Embryonic facial prominence (tissue), 1 donor: ENCODE measurements around the gene LRRC25.

Source experiments
- DNase-seq: peaks from one replicate; pipeline ENCODE4 v3.0.0-alpha.2; 2016; ENCODE audit errors: extremely low spot score

The LRRC25 gene

GRCh38 chr19:18397242-18398202 lies at the start of gene LRRC25:
LRRC25 (minus strand) TSS chr19:18397622; CDS start chr19:18396963, 659 bp downstream.
- no peak for DNase-seq

DNA sequence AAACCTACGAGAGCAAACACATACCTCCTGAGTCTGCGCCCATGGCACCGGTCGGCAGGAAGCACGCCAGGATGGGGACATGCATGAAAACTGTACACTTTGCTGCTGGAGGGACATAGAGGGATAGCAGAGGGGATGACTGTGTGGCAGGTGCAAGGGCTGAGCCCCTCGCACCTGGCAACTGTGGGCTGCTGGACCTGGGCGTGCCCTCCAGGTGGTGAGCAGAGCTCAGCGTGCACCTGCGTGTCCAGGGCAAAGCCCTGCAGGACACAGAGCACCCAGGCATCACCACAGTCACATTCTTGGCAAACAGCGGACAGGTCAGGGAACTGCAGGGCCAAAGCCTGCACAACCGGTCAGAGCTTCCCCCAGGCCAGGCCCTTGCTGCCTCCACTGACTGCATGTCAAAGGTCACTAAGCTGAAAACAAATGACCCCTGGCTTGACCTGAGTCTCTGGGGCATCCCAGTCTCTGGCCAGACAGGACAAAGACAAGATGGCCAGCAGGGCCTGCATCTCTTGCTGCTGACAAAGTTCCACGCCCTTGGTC lies 49.5 kb upstream of the LRRC25 start:
- no peak for DNase-seq

- DNase-seq = no peak
These were observed 48.9 kb upstream of the LRRC25 start for GRCh38 chr19:18446145-18446810.

GRCh38 chr19:18445262-18445948 lies 48.0 kb upstream of the LRRC25 start:
- no peak for DNase-seq

DNA sequence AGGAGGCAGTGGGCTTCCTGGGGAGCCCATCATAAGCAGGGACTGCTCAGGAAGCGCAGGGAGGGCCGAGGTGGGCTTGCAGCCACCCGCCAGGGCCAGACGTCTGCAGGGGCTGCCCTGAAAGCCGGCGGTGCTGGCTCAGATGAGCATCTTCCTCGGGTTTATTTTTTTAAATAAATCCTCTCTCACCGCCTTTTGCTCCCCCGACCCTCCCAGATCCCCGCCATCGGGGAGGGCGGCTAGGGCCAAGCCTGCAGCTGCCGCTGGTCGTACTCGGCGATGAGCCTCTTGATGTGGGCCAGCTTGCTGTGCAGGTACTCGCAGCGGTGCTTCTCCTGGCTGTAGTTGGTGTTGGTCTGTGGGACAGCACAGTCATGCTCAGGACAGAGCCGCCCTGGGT lies 47.1 kb upstream of the LRRC25 start:
- no peak for DNase-seq

DNA sequence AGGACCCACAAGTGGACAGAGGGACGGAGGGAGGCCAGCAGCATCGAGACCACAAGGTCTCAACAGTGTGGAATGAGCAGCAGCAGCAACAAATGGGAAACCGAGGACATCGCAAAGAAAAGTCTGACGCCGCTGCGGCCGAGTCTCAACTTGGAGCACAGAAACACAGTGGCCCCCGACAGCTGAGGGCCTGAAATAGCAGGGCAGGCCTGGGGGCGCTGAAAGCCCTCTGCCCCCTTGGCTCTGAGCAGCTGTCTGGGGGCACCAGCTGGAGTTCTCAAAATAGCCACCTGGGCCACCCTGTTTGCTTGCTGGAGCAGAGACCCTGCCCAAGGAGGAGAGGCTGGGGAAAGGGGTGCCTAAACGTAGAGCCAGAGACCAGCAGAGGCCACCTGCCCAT lies 46.4 kb upstream of the LRRC25 start:
- DNase-seq = no peak

DNA sequence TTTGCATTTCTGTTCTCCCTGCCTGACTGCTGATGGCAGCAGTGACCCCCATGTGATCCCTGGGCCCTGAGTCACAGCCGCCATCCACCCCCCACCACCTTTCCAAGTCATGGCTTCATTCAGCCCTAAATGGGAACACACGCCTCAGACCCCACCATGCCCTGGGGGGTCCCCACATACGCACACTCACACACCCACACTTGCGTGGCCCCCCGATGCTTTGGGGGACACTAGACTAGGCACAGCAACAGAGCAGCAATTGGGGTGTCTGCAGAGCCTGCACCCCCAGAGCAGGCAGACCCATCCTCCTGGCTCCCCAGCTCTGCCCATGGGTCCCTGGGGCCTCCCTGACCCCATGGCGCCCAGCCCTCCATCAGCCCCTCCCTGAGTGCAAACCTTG lies 46.0 kb upstream of the LRRC25 start:
- no peak for DNase-seq

DNA sequence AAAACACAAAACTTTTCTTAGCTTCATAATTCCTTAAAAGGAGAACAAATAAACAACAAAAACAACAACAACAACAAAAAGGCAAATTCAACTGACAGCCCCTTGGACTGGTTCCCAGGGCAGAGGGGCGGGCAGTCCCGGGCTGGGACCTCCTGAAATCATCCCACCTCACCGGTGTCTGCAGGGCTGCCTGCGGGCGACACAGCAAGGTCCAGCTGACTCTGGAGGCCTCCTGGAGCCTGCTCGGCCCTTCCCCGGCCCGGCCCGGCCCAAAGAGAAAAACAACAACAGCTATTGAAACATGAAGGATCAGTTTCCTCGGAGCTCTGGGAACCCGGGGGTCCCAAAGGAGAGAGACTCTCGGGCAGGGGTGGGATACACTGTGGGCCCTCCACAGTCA lies 45.5 kb upstream of the LRRC25 start:
- DNase-seq = no peak

DNA sequence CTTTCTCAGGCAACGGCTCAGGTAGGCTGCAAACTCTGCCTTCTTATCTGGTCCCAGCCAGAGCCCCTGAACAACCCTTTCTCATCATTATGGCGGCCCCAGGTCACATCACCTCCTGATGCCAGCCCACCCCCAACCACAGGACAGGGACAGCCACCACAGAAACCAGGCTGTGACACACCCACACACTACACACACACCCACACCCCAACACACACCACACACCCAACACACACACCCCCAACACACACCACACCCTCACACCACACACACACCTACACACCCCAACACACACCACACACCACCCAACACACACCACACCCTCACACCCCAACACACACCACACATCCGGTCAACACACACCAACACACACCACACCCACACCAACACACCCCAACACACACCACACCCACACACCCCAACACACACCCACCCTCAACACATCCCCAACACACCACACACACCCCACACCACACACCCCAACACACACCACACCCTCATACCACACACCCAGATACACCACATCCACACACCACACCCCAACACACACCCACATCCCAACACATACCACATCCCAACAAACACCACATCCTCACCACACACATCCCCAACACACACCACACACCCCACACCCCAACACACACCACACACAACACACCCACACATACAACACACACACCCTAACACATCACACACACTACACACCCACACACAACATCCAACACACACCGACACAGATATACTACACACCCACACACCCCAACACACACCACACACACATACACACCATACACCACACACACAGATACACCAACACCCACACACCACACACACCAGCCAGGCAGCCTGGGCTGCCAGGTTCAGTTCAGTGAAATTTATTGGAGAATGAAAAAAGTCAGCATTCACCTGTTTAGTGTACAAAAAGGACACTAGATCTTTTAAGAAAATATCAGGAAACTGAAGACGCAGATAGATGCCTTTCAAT lies 44.7 kb upstream of the LRRC25 start:
- no peak for DNase-seq

GRCh38 chr19:18440936-18441803 lies 43.7 kb upstream of the LRRC25 start:
- no peak for DNase-seq

- no peak for DNase-seq
These were observed 43.0 kb upstream of the LRRC25 start for GRCh38 chr19:18440415-18440877.

- DNase-seq = no peak
These were observed 42.5 kb upstream of the LRRC25 start for GRCh38 chr19:18439910-18440237.

DNA sequence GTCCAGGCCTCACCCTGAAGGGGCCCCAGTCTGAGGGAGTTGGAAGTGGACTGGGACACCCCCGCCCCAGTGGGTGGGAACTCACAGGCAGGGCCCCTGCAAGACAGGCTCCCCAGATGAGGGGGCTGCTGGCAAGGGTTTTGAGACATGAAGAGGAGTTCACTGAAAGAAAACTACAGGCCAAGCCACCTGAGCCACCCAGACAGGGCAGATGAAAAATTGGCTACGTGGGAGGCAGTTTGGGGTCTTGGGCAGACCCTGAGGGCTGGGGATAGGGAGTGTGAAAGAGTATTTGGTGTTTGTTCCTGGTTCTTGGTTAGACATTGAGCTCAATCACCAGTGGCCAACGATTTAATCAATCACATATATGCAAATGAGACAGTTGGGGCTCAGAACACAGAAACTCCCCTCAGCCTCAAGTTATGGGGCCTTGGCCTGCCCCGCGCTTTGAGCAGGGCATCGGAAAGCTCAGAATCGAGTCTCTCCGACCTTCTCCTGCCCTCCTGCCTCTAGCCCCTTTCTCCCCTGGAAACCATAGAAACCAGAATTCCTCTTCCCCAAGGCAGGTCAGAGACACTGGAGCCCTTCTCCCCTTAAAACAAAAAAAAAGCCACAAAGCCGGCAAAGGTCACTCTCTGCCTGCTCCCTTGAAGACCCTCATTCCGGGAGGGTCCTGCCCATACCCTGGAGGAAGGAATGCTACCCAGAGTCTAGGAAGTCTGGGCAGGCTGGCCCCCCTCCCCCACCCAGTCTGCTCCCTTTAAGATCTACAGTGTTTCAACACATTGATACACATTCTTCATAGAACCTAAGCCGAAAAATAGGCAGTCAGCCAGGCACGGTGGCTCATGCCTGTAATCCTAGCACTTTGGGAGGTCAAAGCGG lies 41.8 kb upstream of the LRRC25 start:
- no peak for DNase-seq

- no peak for DNase-seq
These were observed 41.1 kb upstream of the LRRC25 start for GRCh38 chr19:18438331-18439024.

DNA sequence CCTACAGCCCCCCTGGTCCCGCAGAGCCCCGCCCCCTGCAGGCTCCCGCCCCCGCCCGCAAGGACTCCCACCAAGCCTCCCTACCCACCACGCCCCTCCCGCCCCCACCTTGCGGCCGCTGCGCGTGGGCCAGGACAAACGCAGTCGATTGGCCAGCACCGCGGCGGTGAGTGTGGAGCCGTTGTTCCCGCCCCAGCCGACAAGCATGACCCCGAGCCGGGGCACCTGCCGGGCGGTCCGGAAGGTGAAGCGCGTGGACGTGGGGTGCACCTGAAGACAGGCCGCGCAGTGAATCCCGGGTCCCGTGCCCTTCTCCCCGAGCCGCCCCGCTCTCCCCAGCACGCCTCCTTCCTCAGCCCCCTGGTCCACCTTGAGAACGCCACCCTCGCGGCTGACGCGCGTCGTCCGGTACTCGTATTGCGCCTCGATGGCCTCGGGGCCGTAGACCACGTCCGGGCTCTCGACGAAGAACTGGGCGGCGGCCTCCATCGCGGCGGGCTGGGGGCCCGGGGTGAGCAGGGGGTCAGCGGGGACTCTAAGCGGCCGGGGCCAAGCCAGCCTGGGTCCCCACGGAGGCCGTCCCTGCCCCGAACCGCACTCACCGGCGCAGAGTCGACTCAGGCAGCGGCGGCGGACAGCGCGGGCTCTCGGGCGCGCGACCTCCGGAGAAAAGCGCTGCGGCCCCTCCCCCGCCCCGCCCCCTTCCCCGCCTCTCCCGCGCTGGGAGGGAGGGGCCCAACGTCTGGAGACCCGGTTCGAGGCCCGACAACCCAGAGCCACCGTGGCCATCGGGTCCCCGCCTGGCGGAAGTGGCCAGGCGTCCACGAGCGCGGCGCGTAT lies 40.3 kb upstream of the LRRC25 start, which contains the start of gene ISYNA1:
ISYNA1 (minus strand) TSS at position 643 of the 840 bp plus-strand sequence; CDS start at position 489, 154 bp downstream.
- DNase-seq = no peak

GRCh38 chr19:18436671-18437490 lies 39.5 kb upstream of the LRRC25 start:
- DNase-seq = no peak
